MCF 10A (cell line): ENCODE measurements around the gene RNF5. TPM values are rescaled to one million over a fixed set of nuclear protein-coding genes. Genes with fewer than 3 reads are reported as not detected.
"Not testable (repeated sequence)": the region's sequence is repeated elsewhere in the genome, so short reads cannot be mapped to it uniquely, and the experiment has no call there.

Experiments used
- BruUV-seq: library from RNA; stranded (reverse); fragments of 400-500 nt; replicated peaks from 2 replicates; lab custom pipeline; 2021; lab: Mats Ljungman, UMichigan
- CTCF ChIA-PET: fragments of 300-600 bp; sonication (Branson Sonifier 250); formaldehyde crosslinking; extraction: SDS; loops from one replicate; lab custom pipeline; 2021; ENCODE audit warnings: antibody characterized with exemption, inconsistent platforms; lab: Yijun Ruan, JAX
- POLR2A ChIA-PET: fragments of 300-600, 350-650 bp; sonication (Branson Sonifier 250); formaldehyde crosslinking; extraction: SDS; loops from one replicate; lab custom pipeline; 2020; ENCODE audit warnings: antibody characterized with exemption, inconsistent platforms; lab: Yijun Ruan, JAX
- DNase-seq: peaks from one replicate; pipeline ENCODE4 v3.0.0-alpha.2; 2018; ENCODE audit not compliant: unreplicated experiment
- H3K27ac Mint-ChIP-seq: one replicate; pipeline ENCODE4 v1.8.0; 2022; ENCODE audit warnings: mild to moderate bottlenecking, low read depth, mixed read lengths; ENCODE audit not compliant: unreplicated experiment
- H3K27me3 Mint-ChIP-seq: one replicate; pipeline ENCODE4 v1.8.0; 2022; ENCODE audit warnings: mixed read lengths; ENCODE audit not compliant: insufficient read depth, unreplicated experiment
- H3K36me3 Mint-ChIP-seq: one replicate; pipeline ENCODE4 v1.8.0; 2022; ENCODE audit warnings: mild to moderate bottlenecking, moderate library complexity, mixed read lengths; ENCODE audit not compliant: insufficient read depth, unreplicated experiment
- H3K4me1 Mint-ChIP-seq: one replicate; pipeline ENCODE4 v1.8.0; 2022; ENCODE audit warnings: mixed read lengths; ENCODE audit not compliant: insufficient read depth, unreplicated experiment
- H3K4me3 Mint-ChIP-seq: one replicate; pipeline ENCODE4 v1.8.0; 2022; ENCODE audit warnings: mild to moderate bottlenecking, moderate library complexity, mixed read lengths; ENCODE audit not compliant: unreplicated experiment
- H3K9me3 Mint-ChIP-seq: one replicate; pipeline ENCODE4 v1.8.0; 2022; ENCODE audit warnings: mixed read lengths; ENCODE audit not compliant: unreplicated experiment
- CTCF ChIP-seq: fragments of 200-600 bp; IDR thresholded peaks from one replicate; pipeline ENCODE4 v1.8.0; 2022; ENCODE audit warnings: antibody characterized with exemption, mild to moderate bottlenecking; ENCODE audit not compliant: unreplicated experiment
- intact Hi-C: fragments of 100-400 bp; cut with micrococcal nuclease; formaldehyde crosslinking; loops from 2 replicates; pipeline ENCODE4 v1.14.1; 2022
- total RNA-seq: library from RNA; stranded (reverse); gene quantifications from 2 replicates; pipeline ENCODE4 v1.2.3, GENCODE V29; 2022

Gene RNF5
- total RNA-seq, 1 experiment from 2014 or later = 28.1 TPM

- TF ChIP-seq CTCF = no peak
- no peak for DNase-seq
- Mint-ChIP-seq H3K27me3 (no peaks in the 10 kb centered on the region), H3K4me1 (peaks cover 22% of the 10 kb centered on the region), H3K9me3 (no peaks in the 10 kb centered on the region), H3K4me3 (no peak overlapping the region), H3K27ac (peak overlapping the region; percentile 57), H3K36me3 (peaks cover 11% of the 10 kb centered on the region)
- ChIA-PET CTCF (interaction anchor here (1.2 kb wide), 1 partner anchor 75 kb away, joined by 3 read pairs; no protein-coding TSS in a partner anchor), POLR2A (interaction anchor here (1.2 to 5.9 kb wide), 3 partner anchors 9 to 63 kb away, joined by 3 to 112 read pairs (median 19); partner anchors contain the start of genes AGPAT1, ATF6B, FKBPL and RNF5)
- no TSS peak for BruUV-seq
- intact Hi-C loops = no loop called here
Measured at GRCh38 chr6:32191696-32192607, 13.7 kb downstream of the RNF5 start.

- H3K36me3 Mint-ChIP-seq = peaks cover 4% of the 10 kb centered on the region
- peak within 1 kb of the TSS; percentile 57 for H3K27ac Mint-ChIP-seq
- no peaks in the 10 kb centered on the region for H3K27me3 Mint-ChIP-seq
- no peak for DNase-seq
- H3K4me1 Mint-ChIP-seq = peaks cover 22% of the 10 kb centered on the region
- intact Hi-C loops = no loop called here
- H3K4me3 Mint-ChIP-seq = no peak within 1 kb of the TSS
- CTCF ChIA-PET = interaction anchor here (0.6 to 1.2 kb wide), 4 partner anchors 9 to 1768 kb away, joined by 3 to 4 read pairs (median 4); no protein-coding TSS in a partner anchor
- H3K9me3 Mint-ChIP-seq = no peaks in the 10 kb centered on the region
- no peak for TF ChIP-seq CTCF
- POLR2A ChIA-PET = interaction anchor here (5.9 kb wide), 1 partner anchor 15 kb away, joined by 112 read pairs; the partner anchor contains the start of genes AGPAT1 and RNF5
- no TSS peak for BruUV-seq
Measured at GRCh38 chr6:32192608-32193039, 14.4 kb downstream of the RNF5 start, which contains the start of gene GPSM3. Gene GPSM3, minus strand, starts transcription at chr6:32192643. Its CDS starts 130 bp downstream, at chr6:32192513.

- H3K9me3 Mint-ChIP-seq, BruUV-seq, DNase-seq, intact Hi-C loops, H3K27me3 Mint-ChIP-seq, H3K36me3 Mint-ChIP-seq, H3K4me3 Mint-ChIP-seq, H3K27ac Mint-ChIP-seq: not testable (repeated sequence)
- CTCF ChIA-PET = interaction anchor here (0.6 to 1.2 kb wide), 4 partner anchors 10 to 1768 kb away, joined by 3 to 4 read pairs (median 4); no protein-coding TSS in a partner anchor
- H3K4me1 Mint-ChIP-seq = peaks cover 22% of the 10 kb centered on the region
- POLR2A ChIA-PET = interaction anchor here (0.6 to 5.9 kb wide), 2 partner anchors 15 to 281 kb away, joined by 3 to 112 read pairs; partner anchors contain the start of genes AGPAT1 and RNF5
Measured at GRCh38 chr6:32193096-32193495, 14.9 kb downstream of the RNF5 start.

- BruUV-seq = no TSS peak
- no peaks in the 10 kb centered on the region for H3K27me3 Mint-ChIP-seq
- POLR2A ChIA-PET = interaction anchor here (1.3 to 5.9 kb wide), 5 partner anchors 16 to 777 kb away, joined by 3 to 112 read pairs (median 16); partner anchors contain the start of genes AGPAT1, ATF6B, BRD2 and FKBPL
Measured at GRCh38 chr6:32194388-32194787, 16.2 kb downstream of the RNF5 start.

More at GRCh38 chr6:32194388-32194787, 16.2 kb downstream of the RNF5 start:
- intact Hi-C loops = no loop called here
- H3K36me3 Mint-ChIP-seq = no peaks in the 10 kb centered on the region
- no peak for DNase-seq
- H3K9me3 Mint-ChIP-seq = no peaks in the 10 kb centered on the region
- CTCF ChIA-PET = interaction anchor here (0.6 to 1.3 kb wide), 3 partner anchors 65 to 620 kb away, joined by 3 to 5 read pairs (median 4); partner anchors contain the start of gene ATF6B
- TF ChIP-seq CTCF = no peak
- H3K27ac Mint-ChIP-seq = no peak overlapping the region
- peaks cover 12% of the 10 kb centered on the region for H3K4me1 Mint-ChIP-seq
- H3K4me3 Mint-ChIP-seq = no peak overlapping the region
